Embryonic facial prominence (tissue), 1 donor: ENCODE data around the gene HAUS7.

Experiments
- DNase-seq: peaks from one replicate; pipeline ENCODE4 v3.0.0-alpha.2; 2016; ENCODE audit errors: extremely low spot score

The HAUS7 gene

DNA sequence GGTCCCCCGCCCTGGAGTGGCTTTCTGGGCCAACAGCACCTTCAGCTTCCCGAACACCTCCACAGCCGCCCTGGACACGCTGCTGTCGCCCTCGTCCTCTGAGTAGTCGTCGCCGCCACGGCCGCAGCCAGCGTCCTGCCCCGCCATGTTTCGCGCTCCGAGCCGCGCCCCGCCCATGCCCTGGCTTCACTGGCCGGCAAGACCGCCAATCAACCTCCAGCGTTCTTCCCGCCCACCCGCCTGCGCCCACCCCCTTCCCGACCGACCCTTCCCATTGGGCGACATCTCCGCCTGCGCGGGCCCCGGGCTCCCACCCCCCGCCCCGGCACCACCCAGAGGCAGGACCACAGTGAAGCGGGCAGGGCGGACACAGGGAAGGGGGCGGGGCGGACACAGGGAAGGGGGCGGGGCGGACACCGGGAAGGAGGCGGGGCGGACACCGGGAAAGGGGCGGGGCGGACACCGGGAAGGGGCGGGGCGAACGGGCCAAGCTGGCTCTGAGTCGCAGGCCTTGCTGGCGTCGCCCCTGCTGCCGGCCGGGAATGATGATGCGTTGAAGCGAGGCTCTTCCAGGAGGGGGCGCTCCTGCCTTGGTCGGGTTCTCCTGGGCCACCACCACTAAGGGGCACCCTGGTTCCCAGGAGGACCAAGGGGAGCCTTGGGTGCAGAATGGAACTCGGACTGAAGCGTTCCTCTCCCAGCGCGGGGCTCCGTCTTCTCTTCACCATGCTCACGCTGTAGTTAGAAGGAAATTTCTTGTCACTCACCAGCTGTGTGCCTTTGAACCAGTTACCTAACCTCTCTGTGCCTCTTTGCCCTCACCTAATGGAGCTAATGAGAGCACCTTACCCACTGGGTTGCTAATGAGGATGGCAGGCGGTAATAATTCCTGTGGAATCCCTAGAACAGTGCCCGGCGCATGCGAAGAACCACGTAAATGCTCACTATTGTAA lies at the start of gene HAUS7:
TSS of gene HAUS7 (minus strand) at position 166 of the 953 bp plus-strand sequence. CDS start at position 147, 19 bp downstream.
- DNase-seq = peak; percentile 71

DNA sequence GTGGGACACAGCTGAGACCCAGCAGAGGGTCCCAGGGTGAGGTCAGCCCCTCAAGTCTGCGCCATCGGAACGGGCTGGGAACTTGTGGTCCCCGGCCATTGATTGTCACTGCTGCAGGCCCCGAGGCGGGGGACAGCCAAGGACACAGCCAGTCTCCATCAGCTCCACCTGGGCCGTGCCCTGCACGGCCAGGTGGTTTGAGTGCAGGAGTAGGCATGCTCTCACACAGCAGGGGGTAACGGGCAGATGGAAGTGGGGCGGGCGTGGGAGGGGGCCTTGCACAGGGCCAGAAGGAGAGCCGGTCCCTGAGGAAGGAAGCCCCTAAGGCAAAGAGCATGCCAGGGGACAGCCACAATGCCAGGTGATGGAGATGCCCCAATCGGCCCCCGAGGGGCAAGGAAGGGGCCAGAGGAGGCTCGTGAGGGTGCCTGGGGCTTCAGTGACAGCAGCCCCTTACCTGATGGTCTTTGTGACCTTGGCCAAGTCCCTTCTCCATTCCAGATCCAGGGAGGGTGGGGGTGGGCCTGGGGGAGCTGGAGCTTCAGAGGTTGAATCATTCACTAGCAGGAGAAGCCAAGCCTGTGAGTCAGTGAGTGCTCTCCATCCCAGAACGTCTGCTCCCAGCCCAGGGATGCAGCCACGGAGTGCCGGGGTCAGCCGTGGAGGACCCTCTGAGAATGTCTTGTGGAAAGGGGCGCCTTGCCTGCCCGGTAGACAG lies 49.4 kb upstream of the HAUS7 start:
- no peak for DNase-seq

DNA sequence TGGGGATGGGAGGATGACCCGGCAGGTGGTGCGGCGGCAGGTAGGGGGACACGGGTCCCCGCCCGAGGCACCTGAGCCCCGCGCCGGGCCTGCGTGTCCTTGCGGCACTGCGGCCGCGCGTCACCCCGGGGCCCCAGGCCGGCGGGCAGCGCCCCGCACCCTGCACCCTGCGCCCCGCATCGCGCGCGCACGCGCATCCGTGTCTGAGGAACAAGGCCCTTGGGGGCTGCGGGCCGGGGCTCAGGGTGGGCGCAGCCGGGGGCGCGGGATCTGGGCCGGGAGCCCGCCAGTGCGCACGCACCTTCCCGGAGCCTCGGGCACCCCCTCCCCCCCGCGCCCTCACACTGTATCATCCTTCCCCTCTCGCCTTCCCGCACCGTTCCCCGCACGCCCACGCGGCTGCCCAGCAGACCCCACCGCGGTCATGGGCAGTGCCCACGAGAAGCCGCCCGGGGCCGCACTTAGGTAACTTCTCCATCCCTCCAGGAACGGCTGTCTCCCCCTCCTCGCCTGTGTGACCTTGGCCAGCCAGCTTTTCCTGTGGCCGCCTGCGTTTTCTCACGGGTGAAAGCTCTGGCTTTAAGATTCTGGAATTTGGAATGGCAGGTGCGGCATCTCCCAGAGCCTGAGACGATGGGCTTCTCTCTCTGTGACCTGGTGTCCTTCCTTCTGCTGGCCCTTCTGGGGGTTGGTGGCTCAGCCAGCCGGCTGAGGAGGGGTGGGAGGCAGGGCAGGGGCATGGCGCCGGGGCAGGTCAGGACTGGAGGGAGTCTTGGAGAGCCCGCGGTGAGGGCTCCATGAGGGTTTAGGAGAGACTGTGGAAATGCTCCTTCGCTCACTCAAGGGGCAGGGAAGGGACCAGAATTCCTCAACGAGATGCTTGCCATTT lies 47.8 kb upstream of the HAUS7 start:
- DNase-seq = no peak

DNA sequence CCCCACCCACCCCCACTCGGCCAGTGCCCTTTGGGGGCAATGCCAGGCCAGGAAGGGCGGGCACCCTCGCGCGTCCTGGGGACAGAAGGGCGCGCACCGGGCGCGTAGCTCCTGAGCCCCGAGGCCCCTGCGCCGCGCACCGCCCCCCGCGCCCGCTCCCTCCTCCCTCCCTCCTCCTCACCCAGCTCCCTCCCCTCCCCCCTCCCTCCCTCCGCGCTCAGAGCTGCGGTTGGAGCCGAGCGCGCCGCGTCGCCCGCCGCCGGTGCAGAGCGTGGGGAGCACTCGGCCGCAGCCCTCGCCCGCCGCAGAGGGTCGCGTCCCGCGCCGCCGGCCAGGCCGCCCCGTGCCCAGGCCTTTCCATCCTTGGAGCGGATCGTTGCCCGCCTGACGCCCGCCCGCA lies 47.0 kb upstream of the HAUS7 start, which contains the start of gene ATP2B3:
TSS of gene ATP2B3 (plus strand) at position 220 of the 400 bp plus-strand sequence. CDS start 18,606 bp downstream, outside the sequence.
- no peak for DNase-seq

DNA sequence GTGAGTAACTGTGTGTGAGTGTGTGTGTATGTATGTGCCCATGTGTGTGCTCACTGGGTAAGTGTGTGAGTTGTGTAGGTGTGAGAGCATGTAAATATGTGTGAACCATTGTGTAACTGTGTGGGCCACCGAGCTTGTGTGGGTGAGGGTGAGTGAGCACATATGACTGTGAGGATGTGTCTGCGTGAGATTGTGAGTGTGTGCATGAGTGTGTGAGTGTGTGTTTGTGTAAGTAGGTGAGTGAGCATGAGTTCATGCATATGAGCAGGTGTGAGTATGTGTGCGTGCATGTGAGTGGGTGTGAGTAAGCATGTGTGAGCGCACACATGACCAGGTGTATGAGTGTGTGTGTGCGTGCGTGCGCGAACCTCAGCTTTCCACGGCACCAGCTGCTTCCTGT lies 45.7 kb upstream of the HAUS7 start:
- no peak for DNase-seq

DNA sequence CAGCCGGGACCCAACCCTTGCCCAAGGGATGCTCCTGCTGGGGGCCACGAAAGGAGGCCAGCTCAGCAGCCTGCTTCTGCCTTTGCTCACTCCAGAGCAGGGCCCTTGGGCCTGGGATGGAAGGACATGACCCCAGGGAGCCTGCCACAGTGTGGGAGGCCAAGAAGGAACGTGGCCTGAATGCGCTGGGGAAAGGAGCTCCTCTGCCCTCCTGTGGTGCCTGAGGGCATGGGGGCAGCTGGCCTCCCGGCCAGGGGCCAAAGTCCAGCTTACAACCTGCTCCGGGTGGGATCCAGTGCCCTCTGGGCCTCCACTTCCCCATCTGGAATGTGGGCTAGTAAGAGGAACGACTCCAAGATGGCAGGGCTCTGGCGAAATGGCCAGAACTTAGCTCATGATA lies 45.1 kb upstream of the HAUS7 start:
- no peak for DNase-seq

DNA sequence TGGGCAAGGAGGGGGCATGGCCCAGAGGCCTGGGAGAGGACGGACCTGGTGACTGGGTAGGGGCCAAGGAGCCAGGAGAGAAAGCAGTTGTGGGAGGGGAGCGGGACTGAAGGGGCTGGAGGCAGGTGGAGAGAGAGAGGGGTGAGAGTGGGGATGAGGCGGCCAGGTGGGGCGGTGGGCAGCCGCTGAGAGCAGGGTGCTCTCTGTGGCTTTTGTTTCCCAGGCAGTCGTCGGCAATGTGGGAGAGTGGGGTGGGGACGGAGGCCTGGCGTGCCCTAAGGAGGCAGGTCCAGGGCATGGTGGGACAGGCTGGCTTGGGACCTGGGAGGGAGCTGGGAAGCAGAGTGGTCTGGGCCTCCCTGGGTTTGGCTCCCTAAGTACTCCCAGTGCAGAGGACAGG lies 43.9 kb upstream of the HAUS7 start:
- no peak for DNase-seq

DNA sequence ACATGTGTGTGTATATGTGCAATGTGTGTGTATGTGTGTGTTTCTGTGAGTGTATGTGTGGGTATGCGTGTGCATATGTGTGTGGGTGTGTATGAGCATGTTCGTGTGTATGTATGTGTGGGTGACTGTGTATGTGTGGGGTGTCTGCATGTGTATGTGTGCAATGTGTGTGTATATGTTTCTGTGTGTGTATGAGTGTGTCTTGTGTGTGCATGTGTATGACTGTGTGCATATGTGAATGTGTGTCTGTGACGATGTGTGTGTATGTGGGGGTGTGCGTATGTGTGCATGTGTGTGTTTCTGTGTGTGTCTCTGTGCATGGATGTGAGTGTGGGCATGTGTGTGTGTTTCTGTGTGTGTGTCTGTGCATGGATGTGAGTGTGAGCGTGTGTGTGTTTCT lies 42.9 kb upstream of the HAUS7 start:
- no peak for DNase-seq

DNA sequence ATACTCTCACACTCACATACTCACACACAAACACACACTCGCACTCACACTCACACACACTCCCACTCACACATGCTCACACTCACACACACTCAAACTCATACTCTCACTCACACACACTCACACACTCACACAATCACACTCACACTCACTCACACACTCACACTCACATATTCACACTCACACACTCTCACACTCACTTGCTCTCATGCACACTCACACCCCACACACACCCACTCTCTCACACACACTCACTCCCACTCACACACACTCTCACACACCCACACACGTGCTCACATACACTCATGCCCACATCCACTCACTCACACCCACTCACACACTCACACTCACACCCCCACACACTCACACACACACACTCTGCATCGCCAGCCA lies 42.1 kb upstream of the HAUS7 start:
- DNase-seq = no peak

DNA sequence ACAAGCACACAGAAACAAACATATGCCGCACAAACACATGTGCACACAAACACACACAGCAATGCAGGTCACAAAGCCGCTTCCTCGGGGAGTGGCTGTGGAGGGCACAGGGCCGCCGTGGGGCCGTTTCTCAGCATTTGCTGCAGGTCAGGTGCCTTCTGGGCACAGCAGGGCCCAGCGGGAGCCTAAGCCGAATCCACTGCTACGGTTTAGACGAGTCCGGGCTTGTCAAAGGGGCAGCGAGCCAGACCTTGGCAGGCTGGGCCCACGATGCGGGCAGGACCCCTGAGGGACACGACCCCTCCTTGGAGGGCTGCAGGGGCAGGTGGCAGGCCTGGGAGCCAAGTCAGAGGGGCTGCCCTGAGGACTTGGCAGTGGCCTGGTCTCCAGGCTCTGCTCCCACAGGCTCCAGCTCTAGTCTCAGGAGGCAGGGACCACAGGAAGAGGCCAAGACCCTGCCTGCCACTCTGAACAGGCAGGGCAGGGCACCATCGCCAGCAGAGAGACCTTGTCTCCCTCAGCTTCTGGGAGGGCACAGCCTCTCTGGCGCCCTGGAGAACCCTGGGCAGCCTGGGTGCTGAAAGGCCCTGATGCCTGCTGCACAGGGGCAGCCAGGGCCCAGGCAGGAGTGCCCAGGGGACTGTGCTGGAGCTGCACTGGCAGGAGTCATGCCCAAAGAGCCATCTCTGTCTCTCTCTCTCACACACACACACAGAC lies 41.6 kb upstream of the HAUS7 start:
- no peak for DNase-seq

DNA sequence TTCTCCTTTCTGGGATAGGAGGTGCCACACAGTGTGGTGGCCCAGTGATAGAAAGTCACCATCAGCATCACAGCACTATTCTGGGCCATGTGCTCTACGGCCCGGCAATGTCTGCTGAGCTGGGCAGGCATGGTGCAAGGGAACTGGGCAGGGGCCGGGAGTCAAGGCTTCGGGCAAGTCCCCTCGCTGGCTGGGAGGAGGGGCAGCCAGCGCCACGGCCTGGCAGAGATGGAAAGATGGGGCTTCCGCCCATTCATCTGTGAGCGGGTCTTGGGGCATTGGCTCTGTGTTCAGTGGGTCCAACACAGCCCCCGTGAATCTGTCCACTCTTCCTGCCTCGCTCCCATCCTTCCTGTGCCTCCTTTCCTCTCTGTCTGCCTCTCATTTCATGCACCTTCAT lies 40.0 kb upstream of the HAUS7 start:
- DNase-seq = no peak

DNA sequence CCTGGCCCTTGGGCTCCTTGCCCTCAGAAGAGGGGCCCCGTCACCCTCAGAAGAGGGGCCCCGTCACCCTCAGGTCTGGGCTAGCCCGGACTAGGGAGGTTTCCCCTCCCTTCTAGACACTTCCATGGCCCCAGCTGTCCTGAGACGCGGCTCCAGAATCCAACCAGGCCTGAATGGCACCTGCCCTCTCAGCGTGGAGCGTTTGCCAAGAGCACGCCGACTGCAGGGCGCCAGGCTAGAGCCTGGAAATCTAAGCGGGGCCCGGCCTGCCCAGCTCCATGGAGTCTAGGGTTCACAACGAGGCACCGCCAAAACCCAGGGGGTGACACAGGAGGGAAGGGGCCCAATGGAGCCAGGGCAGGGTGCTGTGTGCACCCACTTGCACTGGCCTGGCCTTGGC lies 39.2 kb upstream of the HAUS7 start:
- no peak for DNase-seq

DNA sequence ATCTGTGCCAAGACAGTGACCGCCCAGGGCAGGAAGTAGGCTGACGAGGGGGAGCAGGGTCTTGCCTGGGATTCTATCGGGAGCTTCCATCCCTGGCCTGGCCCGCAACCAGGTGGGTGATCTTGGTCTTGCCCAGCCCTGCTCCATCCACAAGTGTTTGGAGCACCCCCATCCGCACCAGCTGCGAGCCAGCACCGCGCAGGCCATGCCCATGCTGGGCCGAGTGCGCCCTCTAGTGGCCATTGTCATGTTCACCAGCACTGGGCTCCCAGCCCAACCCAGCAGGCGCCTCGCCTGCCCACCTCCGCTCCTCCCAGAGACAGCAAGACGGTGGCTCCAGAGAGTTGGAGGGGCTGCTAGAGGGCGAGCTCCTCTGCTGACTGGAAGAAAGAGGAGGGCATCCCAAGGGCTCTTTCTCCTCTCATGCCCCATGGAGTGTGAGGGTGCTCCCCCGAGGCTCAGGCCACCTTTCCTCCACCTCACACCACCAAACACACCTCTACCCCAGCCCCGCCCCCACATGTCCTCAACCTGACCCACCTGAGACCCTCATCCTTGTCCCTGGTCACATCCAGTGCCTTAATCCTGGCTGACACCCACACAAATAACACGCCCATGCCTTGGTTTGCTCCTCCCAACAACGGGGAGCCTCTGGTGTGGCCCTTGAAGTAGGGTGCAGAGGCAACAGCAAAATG lies 37.3 kb upstream of the HAUS7 start:
- DNase-seq = no peak

DNA sequence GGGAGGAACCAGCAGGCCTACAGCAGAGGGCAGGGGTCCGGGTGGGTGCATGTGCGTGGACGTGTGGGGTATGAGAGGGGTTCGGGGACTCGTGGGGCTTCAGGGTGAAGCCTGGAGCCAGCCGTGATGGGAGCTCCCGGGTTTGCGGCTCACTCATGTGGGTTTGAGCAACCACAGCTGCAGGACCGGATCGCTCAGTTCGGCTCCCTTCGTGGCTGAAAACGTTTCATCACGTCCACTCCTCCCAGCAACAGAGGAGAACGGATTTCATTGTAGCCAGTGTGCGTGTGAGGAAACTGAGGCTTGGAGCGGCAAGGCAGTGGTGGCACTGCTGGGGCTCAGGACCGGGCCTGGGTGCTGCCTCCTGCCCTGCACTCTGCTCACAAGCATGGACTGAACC lies 35.0 kb upstream of the HAUS7 start:
- no peak for DNase-seq

DNA sequence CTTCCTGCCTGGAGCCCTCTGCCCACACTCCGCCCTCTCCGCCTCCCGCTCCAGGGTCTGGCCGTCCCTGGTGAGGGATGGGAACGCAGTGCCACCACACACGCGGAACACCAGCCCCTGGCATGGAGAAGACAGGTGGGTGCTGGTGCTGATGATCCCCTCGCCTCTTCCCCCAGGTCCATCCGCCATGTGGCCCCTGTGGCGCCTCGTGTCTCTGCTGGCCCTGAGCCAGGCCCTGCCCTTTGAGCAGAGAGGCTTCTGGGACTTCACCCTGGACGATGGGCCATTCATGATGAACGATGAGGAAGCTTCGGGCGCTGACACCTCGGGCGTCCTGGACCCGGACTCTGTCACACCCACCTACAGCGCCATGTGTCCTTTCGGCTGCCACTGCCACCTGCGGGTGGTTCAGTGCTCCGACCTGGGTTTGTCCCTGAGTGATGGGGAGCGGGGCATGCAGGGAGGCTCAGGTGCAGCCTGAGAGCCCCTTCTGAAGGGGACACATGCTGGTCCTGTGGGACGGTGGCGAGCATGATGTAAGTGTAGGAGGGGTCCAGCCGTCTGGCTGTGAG lies 34.2 kb upstream of the HAUS7 start:
- DNase-seq = no peak

DNA sequence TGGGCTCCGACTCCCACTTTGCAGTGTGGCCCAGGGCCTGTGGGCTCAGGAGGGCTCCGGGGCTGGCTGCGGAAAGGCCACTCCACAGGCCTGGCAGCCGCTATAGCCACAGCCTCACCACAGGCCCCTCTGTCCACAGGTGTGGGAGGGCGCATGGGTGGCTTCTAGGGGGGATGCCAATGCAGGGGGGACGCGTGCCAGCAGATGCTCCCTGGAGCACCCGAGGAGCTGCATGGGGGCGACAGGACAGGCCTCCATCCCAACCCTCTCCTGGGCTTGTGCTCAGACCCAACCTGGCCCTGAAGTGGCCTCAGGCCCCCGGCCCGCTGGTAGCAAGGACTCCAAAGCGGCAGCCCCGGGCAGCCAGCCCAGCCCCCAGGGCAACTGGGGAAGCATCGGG lies 32.4 kb upstream of the HAUS7 start:
- no peak for DNase-seq

DNA sequence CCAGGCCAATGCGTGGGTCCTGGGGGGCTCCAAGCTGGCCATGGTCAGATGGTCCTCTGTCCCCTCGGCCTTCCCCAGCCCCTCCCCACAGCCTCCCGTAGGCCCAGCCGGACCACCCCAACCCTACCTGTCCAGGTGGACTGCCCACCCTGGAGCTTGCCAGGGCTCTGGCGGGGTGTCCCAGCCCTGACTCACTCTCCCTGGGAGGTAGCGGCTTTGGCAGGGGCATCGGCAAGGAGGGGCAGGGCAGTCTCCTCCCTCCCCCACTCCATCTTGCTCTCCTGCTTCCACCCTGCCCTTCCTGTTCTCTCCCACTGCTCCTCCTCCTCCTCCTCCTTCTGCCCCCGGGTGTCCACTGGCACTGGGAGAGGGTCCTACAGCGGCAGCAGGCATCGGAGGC lies 31.8 kb upstream of the HAUS7 start:
- DNase-seq = no peak

DNA sequence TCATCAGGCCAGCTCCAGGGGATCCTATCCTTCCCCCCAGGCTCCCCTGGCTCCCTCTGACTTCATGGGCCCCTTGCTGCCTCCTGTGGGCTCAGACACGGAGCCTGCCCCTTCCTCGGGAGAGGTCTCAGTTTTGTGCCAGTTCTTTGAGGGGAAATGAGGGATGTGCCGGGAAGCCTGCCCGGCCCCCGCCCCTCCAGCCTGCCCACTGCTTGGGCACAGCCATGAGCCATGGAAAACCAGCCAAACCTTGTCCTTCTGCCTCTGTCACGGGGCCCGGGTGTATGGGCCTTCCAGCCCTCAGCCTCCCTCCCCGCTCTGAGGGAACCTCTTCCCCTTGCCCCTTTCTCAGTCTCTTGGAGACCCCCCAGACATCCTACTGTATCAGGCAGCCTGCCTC lies 31.2 kb upstream of the HAUS7 start:
- DNase-seq = no peak

DNA sequence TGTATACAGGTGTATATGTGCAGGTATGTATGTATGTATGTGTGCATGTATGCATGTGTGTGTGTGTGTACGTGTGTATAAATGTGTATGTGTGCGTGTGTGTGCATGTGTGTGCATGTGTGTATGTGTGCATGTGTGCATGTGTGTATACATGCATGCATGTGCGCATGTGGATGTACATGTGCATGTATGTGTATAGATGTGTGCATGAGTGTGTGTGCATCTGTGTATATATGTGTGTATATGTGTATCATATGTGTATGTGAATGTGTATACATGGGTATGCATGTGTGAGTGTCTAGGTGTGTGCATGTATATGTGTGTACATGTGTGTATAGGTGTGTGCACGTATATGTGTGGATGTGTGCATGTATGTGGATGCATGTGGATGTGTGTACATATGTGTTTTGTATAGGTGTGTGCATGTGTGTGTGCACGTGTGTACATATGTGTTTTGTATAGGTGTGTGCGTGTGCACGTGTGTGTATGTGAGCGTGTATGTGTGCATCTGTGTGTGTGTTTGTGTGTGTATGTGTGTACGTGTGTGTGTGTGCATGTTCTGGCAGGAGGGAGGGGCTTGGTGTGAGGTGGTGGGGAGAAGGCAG lies 30.4 kb upstream of the HAUS7 start:
- DNase-seq = no peak

DNA sequence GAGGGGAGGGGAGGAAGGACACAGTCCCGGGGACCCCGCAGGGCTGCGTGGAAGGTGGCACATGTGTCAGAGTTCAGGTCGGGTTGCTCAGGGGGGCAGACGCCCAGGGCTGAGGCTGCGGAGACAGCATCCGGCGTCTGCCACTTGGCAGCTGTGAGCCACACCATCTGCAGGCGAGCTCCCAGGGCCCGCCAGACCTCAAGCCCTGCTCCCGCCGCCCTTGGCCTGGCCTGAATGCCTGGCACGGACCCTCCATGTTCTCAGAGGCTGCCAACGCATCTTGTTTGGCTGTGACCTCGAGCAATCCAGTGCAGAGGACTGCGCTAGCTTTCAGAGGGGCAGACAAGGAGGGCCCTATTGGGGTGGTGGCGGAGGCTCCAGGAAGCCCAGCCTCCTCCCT lies 29.5 kb upstream of the HAUS7 start:
- DNase-seq = no peak
